Hematopoietic multipotent progenitor cell treated with erythropoietin and hydrocortisone succinate and interleukin-3 and kit ligand, for 8 days (in vitro differentiated cells): Measurements from ENCODE around the gene KLHL29.
"Not testable (repeated sequence)": the region's sequence is repeated elsewhere in the genome, so short reads cannot be mapped to it uniquely, and the experiment has no call there.

Experiments used
- DNase-seq: peaks from one replicate; pipeline ENCODE4 v3.0.0-alpha.2; 2015

The KLHL29 gene

DNA sequence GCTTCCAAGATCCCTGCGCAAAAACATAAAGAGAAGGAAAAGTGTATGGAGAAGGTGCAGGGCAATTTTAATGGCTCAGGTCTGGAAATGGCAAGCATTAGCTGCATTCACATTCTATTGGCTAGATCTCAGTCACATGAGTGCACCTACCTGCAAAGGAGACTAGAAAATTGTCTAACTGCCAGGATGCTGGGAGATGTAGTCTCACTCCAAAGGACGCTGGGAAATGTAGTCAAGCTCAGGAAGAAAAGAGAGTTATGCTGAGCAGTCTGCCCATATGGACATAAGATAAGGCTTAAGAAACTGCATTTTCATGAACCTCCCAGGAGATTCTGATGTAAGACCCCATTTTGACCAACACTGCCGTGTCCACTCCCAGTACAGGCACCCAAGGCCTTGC lies 9.5 kb upstream of the KLHL29 start:
- DNase-seq: peak; percentile 43

DNA sequence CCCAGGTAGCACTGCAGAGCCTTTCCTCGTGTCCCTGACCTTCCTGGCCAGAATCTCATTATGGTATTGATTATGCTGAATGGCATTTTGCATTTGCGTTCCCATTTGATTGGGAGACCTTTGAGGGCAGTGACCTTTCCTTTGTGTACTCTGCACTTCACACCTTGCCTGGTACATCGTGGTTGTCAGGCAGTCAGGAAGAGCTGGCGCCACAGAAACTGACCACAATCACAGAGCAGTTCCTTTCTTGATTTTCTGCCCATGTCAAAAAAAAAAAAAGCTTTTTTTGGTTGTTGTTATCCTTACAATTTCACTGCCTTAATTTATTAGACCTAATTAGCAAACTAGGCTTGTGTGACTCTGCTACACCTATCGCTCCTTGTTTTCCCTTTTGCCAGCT lies 8.9 kb upstream of the KLHL29 start:
- DNase-seq: no peak

DNA sequence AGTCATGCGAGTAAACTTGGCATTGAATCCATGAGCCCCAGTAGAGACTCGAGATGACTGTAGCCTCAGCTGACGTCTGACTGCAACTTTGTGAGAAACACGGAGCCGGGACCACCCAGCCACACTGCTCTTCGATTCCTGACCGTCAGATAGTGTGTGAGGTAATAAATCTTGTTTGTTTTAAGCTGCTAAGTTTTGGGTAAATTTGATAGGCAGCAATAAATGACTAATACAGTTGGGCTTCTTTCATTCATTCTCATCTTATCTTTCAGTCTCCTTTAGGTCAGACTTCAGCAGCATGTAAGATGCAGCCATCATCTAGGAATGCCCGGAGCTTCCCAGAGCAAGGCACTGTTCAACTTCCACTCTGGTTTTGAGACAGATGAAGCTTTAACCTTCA lies 8.0 kb upstream of the KLHL29 start:
- no peak for DNase-seq

DNA sequence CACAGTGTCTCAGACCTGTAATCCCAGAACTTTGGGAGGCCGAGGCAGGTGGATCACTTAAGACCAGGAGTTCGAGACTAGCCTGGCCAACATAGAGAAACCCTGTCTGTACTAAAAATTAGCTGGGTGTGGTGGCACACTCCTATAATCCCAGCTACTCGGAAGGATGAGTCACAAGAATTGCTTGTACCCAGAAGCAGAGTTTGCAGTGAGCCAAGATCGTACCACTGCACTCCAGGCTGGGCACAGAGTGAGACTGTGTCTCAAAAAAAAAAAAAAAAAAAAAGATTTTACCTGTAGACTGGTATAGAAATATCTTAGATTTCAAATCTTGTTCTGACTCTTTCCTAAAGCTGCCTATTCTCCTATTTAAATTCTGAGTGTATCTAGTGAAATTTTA lies 7.2 kb upstream of the KLHL29 start:
- DNase-seq: no peak

DNA sequence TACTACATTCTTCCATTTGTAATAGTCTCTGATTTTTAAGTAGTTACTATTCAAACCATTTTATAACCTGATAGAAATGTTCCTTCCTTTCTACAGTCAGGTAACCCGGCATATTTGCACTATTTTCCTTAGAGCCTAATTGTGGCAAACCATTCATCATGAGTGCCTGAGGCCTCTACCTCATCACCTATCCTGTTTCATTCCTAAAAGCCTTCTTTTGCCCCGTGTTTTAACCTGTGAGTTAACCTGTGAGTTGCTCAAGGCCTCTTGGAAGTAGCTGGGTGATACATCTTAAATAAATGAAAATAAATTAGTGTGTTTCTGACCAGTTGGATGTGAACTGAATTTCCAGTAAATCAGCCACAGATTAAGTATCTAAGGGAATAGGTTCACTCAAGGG lies 6.5 kb upstream of the KLHL29 start:
- DNase-seq: no peak

DNA sequence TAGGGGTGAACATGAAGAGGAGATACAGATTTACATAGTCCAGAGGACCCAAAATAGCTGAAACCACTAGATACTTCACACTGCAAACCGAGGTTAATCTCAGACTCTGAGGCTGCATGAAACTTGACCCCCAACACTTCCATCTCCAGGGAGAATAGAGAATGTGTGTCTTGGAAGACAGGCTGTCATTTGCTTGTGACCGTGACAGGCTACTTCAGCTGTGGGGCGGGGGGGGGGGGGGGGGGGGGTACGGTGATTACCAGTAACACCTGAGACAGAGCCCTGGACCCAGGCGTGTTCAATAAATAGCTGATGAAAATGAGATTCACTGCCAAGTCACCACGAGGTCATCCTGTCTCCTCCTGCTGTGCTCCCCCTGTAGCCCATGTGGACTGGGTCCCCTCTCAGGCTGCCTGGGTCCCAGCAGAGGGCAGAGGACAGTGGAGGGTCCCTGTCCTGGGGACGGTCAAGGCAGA lies 5.7 kb upstream of the KLHL29 start:
- DNase-seq: no peak

DNA sequence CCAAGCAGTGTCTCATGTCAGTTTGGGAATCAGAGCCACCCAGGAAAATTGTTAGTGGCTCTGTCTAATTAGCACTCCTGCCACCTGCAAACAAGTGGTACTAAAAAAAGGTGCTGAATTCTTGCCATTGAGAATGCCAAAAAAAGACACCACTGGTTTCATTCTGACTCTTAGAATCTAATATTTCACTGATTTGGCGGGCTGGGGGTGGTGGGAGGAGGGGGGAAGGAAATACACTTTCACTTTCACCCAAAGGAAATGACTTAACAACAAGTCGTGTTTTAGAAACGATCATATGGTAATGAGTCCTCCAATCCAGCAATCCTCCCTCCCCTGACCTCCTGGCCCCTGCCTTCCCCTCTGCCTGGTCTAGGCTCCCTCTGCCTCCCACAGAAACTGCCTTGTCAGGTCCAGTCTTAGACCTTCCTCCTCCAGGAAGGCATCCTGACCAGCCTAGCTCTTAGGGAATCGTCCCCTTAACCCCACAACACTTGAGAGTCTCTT lies 4.4 kb upstream of the KLHL29 start:
- DNase-seq: no peak

DNA sequence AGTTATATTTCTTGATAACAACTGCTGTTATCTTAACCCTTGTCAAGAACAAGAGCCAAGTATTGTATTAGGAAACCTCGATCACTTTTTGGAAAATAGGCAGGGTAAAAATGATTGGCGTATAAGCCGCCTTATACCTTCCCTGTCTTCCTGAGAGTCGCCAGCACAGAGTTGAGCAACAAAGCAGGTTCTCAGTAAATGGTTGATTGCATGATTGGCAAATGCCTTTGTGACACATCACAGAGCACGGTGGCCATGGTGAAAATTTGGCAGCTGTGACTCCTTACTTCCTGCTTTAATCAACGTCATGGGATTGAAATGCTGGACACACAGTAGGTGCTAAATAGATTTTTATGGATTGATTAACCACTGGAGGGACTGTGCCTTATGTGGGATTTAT lies 3.9 kb upstream of the KLHL29 start:
- DNase-seq: no peak

DNA sequence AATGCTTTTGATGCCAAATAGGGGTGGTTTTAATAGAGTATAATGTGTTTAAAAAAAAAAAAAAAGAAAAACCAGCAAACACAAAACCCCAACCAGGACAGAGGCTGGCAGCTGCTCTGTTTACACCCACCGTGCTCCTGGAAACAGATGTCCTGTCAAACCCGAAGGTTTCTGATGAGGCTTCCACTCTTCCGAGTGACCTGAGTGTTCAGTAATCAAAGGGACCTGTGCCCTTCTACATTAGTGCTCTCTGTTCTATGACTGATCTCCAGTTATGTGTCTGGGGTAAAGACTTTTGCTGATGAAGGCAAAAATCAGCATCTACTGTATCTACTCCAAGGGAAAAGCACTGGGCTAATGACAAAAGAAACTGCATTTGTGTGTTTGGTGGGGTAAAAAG lies 3.5 kb upstream of the KLHL29 start:
- DNase-seq: no peak

DNA sequence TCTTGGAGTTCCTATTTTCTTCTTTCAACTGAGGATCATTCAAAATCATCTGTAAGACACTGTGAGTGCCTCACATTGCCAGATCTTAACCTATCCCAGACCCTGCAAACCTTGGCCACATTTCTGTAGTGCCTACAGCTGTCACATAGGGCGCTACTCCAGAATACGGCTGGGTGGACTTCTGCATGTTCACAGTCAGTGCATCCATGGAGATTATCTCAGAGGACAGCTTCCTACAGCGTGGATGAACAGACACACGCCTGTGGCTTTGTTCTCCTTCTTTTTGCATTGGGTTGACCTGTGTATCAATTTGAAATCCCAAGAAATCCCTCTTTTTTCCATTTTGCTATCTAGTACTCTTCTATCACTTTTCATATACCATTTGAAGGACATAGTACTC lies 1.9 kb upstream of the KLHL29 start:
- DNase-seq: no peak

DNA sequence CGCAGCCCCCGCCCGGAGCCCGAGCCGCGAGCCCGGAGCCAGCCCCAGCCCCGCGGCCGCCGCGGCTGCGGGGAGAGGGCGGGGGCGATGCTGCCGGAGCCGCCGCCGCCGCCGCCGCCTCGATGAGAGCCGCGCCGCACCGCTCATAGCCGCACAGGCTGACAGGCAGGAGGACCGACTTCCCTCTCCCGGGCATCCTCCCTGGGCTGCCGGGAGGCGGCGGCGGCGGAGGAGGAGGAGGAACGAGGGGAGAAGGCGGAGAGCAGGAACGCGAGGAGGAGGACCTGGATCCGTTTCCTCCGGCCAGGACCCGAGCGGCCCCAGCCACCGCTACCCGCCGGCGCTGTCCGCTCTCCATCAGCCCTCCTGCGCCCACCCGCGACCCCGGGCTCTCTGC lies 370 bp downstream of the KLHL29 start:
- no peak for DNase-seq

DNA sequence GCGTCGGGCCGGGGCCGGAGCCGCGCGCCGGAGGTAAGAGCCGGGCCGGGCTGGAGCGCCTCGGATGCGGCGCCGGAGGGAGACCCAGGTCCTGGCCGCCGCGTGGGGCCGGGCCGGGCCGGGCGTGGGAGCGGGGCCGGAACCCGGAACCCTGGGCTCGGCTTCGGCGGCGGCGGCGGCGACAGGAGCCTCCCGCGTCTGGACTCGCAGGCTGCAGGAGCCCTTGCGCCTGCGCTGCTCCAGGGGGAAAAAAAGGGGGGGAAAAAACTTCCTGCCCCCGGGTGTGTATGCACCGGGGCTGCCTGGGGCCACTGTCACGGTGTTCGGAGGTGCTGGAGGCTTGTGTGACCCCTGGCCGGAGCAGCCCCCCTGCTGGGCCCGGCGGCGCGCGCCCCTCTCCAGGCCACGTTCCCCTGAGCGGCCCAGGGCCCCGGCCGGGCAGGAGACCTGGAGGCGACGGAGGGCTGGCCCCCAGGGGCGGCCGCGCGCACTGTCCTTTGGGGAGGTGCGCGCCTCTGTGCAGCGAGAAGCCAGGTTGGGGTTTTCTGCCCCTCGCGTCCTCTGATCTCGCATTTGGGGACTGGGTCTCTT lies 864 bp downstream of the KLHL29 start:
- no peak for DNase-seq

DNA sequence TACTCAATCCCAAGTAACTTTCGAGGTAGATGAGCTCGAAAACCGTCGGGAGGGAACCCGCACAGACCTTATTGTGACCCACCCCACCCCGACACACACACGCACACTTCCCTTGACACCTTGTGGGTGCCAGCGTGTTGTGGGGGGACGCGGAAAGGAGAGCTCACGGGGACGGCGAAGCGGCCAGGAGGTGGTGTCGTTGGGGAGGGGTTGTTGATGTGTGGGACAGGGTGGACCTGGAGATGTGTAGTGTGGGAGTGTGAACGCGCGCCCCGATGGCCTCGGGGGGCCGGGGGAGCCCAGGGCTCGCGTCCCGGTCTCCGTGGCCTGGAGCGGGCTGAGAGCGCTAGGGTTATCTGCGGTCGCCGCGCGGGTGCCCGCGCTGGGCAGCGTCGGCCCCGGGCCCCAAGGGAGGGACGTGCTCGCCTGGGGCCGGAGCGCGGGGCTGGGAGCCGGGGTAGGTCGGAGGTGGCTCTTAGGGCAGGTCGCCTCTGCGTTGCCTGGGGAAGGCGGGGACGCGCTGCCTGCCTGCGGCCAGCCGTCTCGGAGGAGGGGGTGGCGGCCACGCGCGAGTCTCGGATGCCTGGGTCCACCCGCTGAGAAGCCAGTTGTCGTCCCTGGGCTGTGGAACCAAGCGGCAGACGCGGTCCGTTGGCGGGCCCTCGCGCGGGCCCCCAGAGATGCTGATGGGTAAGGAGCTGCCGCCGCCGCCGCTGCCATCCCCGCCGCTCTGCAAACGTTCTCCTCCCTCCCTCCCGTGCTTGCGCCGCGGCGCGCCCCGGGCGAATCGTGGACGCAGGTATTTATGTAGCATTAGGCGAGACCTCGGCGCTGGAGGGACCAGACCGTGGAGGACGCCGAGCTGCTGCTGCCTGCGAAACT lies 1.6 kb downstream of the KLHL29 start:
- no peak for DNase-seq

DNA sequence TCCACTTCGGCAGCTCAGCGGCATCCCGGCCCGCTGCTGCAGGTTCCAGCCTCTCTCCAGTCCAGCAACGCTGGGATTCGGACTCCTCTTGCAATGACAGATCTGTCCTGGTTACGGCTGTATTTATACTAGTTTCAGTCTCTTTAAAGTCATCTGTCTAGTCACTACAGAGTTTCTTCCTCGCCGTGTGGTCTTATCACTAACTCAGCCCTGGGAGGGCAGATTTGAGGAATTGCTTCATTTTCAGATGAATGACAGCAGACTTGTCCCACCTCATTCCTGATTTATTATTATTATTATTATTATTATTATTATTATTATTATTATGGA lies 2.2 kb downstream of the KLHL29 start:
- DNase-seq: no peak

DNA sequence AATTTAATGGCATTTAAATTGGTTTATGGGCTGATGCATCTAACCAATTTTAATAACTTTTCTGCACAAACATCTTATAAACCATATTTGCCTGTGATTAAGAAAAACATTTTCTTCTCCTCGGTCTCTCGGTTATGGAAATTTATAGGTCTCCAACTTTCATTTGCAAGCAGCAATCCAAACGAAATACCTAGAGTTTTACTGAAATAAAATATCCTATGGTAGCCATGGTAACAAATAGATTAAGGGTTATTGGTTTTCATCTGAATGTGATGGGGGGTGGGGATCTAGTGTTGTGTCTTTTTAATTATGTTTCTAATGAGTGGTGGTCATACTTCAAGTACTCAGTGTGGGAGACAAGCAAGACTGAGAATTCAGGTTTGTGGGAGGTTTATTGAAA lies 2.9 kb downstream of the KLHL29 start:
- no peak for DNase-seq

DNA sequence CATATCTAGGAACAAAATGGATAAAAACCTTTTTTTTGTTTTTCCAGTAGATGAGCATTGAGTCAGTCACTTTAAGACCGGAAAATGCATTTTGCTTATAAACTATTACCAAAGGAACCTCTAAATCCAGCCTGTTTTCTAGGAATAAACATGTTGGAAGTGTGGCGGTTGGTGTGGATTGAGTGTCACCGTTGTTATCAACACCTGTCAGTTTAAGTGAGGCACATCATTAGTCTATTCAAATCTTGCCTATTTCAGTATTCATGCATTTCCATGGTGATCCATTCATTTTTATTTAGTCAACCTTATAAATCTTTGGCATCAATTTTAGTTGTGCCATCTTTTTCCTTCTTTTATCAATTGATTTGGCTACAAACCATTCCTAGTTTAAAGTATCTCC lies 3.3 kb downstream of the KLHL29 start:
- DNase-seq: no peak

DNA sequence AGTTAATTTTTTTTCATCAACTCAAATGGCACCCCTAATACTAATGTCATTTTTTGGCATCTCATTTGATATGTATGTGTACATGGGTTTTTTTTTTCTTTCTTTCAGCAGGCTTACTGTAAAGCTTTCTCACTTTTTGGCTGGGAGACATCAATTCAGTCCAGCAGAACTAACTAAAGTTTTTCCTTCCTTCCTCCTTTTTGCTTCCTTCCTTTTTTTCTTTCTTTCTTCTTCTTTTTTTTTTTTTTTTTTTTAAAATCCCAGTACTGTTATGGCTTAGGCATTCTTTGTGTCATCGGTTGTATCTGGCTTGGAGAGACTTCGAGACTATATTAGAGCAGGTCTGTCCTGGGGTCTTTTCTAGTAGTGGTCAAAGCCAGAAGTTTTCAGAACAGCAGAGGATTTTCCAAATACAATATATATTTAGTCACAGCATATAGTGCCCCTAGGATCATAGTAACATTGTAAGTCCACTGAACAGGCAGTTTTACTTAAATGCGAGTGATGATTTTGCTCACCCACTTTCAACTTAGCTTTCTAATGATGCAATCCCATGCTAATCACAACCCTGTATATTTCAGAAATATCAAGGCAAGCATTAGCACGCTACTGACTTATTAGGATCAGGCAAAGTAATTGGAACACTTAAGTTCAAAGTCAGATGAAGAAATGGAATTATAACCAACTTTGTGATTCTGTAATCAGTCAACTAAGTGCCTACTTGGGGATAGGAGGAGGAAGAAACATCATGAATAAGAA lies 4.0 kb downstream of the KLHL29 start:
- DNase-seq: no peak

DNA sequence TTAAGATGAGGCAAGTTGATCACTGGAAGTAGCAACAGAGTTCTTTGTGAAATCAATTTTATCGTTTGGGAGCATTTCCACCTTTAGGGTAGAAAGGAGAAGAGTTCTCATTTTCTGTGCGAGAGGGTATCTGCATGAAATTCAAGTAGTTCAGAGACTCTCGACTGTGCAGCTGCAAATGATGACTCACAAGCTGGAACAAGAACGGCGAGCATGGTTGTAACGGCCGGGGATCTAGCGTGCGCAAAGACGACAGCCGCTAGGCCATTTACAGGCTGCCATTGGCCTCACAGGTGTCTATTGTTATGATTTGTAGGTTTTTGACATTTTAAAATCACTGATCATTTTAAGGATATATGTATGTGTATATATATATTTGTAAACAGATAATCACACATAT lies 5.2 kb downstream of the KLHL29 start:
- DNase-seq: no peak

DNA sequence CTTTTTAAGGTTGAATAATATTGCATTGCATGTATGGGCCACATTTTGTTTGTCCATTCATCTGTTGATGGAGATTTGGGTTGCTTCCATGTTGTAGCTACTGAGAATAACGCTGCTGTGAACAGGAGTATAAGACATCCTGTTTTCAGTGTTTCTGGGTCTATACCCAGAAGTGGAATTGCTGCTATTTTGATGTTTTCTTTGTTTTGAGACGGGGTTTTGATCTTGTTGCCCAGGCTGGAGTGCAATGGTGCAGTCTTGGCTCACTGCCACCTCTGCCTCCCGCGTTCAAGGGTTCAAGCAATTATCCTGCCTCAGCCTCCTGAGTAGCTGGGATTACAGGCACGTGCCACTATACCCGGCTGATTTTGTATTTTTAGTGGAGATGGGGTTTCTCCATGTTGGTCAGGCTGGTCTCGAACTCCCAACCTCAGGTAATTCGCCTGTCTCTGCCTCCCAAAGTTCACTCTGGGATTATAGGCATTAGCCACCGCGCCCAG lies 6.3 kb downstream of the KLHL29 start:
- DNase-seq: not testable (repeated sequence)

DNA sequence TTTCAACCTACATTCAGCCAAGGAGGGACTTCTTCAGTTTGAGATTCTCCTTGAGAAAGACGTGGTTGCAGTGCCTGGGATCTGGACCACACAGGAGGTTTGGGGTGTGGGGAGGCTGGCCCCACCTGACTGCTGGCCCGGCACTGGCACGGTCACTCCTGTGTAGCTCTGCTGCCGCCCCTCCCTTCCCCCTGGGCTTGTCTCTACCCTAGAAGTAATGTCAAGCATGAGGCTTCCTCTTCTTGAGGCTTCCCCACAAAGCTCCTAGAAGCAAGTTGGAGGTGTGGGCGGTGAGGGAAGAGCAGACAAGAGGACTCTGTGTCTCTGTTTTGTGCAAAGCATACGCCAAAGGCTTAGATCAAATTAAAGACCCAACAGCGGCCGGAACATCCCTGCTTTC lies 8.7 kb downstream of the KLHL29 start:
- no peak for DNase-seq

DNA sequence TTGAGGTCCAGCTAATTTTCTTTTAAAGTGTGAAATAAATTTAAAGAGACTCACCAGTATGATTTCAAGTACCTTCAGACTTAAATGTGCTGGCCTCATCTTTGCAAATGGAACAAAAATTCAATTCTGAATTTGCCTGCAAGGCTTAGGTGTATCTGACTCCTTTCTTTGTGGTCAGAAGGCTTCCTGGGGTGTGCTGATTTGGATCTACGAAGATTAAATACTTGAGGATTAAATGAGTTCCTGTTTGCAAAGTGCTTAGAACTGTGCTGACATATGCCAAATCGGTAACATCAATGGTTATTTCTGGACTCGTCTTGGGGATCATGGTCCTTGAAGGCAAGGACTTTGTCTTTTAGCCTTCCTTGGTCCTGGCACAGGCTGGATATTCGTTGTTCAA lies 9.7 kb downstream of the KLHL29 start:
- no peak for DNase-seq

DNA sequence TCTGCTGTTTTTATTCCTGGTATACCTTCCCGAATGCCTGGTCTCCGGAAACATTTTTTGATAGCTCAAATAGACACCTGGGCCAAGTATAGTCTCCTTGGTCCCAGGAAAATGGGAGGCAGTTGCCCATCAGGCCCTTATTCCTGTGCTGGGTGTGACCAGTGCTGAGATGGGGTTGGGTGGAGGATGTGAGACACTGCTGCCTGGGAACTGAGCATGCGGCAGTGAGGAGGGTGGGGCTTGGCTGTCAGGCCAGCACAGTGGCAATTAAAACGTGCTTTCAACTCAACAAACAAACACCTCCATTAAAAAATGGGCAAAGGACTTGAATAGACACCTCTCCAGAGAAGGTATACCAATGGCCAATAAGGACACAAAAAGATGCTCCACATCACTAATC lies 12.5 kb downstream of the KLHL29 start:
- DNase-seq: no peak

DNA sequence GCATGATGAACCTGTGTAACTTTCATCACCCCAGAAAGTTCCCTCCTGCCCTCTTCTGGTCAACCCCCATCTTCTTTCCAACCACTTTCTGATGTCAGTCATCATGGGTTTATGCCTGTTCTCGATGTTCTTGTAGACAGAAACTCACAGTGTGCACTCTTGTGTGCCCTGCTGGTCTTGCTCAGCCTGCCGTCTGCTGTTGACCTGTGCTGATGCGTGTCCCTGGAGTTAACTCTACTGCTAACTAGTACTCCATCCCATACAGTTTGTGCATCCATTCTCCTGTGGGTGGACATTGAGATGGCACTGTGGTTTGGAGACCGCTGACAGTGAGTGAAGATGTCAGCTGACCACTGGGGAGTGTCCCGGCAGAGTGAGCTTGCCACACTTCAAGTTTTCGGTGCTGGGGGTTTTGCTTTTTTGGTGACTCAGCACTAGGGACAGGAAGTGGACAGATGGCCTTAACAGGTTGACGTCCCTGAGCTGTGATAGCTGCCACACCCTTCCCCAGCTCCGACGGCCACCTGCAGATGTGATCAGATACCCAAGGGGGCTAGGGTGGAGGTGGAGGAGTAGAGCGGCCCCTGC lies 14.8 kb downstream of the KLHL29 start:
- no peak for DNase-seq
